GM12878 (cell line): ENCODE results near the gene RAD9A. TPM values are rescaled to one million over a fixed set of nuclear protein-coding genes. Genes with fewer than 3 reads are reported as not detected.

ENCODE experiments used
- CBX5 ChIP-seq: sonication (generic); IDR thresholded peaks from 2 replicates; pipeline ENCODE4 v1.6.1; 2016; ENCODE audit warnings: low read depth, moderate library complexity, mild to moderate bottlenecking, inconsistent platforms
- FOXM1 ChIP-seq: IDR thresholded peaks from 2 replicates; pipeline ENCODE4 v1.6.1; 2012; ENCODE audit warnings: low read depth, mild to moderate bottlenecking, inconsistent platforms, low read length, moderate library complexity
- PAX5 ChIP-seq: IDR thresholded peaks from 2 replicates; pipeline ENCODE4 v1.6.1; 2011; ENCODE audit warnings: low read depth, low read length, borderline replicate concordance
- PAX8 ChIP-seq: fragments of 450-650 bp; IDR thresholded peaks from 2 replicates; pipeline ENCODE4 v1.6.1; 2017; ENCODE audit warnings: mild to moderate bottlenecking, moderate library complexity
- POLR2AphosphoS5 ChIP-seq: IDR thresholded peaks from 2 replicates; pipeline ENCODE4 v1.6.1; 2011; ENCODE audit warnings: mild to moderate bottlenecking, low read length, inconsistent platforms
- SMAD5 ChIP-seq: IDR thresholded peaks from 2 replicates; pipeline ENCODE4 v1.6.1; 2016; ENCODE audit warnings: antibody characterized with exemption, low read depth
- YBX1 ChIP-seq: fragments of 450-650 bp; IDR thresholded peaks from 2 replicates; pipeline ENCODE4 v1.6.1; 2016; ENCODE audit warnings: antibody characterized with exemption
- ZNF274 ChIP-seq: IDR thresholded peaks from one replicate; pipeline ENCODE4 v1.8.0; 2011; ENCODE audit not compliant: insufficient read length, insufficient read depth
- polyA plus RNA-seq, 11 experiments: library from polyadenylated mRNA; depleted of rRNA in 4 of 11; unstranded in 6 of 11; stranded (reverse) in 5 of 11; fragments of >200 nt; fragmentation: Nextera tagmentation in 4 of 11; fragmentation: Illumina TruSeq in 1 of 11; extraction: Ambion mirVana in 4 of 11; extraction: Trizol in 1 of 11; gene quantifications; 1 replicate in 1 of 11; 2 replicates in 10 of 11; pipeline versions ENCODE4 v1.2.1 to v1.2.3, GENCODE V29; 2011 to 2016; ENCODE audit warnings: inconsistent platforms in 2 of 11, missing spikeins in 2 of 11, low read depth in 1 of 11
- total RNA-seq, 4 experiments: library from RNA; depleted of rRNA in 3 of 4; stranded (reverse); fragments of >200 nt in 3 of 4; fragmentation: Illumina TruSeq in 1 of 4; extraction: Trizol in 1 of 4; gene quantifications; 2 replicates each; pipeline versions ENCODE4 v1.2.1 to v1.2.3, GENCODE V29; 2013 to 2021
- TF ChIP-seq, protein P1 (sequence below): fragments of 450-650 bp; formaldehyde crosslinking; IDR thresholded peaks from 2 replicates; pipeline ENCODE4 v1.4.0; 2020; ENCODE audit warnings: mild to moderate bottlenecking, moderate library complexity
- TF ChIP-seq, protein P2 (sequence below): fragments of 450-650 bp; IDR thresholded peaks from 2 replicates; pipeline ENCODE4 v1.6.1; 2017; ENCODE audit warnings: borderline replicate concordance
- TF ChIP-seq, protein P3 (sequence below): fragments of 450-650 bp; IDR thresholded peaks from 2 replicates; pipeline ENCODE4 v1.6.1; 2017; ENCODE audit warnings: mild to moderate bottlenecking, moderate library complexity
- TF ChIP-seq, protein P4 (sequence below): fragments of 450-650 bp; conservative IDR thresholded peaks from 2 replicates; pipeline ENCODE4 v1.6.1; 2017; ENCODE audit warnings: mild to moderate bottlenecking, moderate library complexity
- TF ChIP-seq, protein P5 (sequence below): fragments of 450-650 bp; IDR thresholded peaks from 2 replicates; pipeline ENCODE4 v1.6.1; 2017; ENCODE audit warnings: mild to moderate bottlenecking, moderate library complexity

Gene RAD9A
- total and polyA plus RNA-seq, 10 of the 15 experiments (the other 5 are each of a cell fraction or from before 2014, with no cell fraction given) = 1.1 to 36.2 (median 19.8) TPM

DNA sequence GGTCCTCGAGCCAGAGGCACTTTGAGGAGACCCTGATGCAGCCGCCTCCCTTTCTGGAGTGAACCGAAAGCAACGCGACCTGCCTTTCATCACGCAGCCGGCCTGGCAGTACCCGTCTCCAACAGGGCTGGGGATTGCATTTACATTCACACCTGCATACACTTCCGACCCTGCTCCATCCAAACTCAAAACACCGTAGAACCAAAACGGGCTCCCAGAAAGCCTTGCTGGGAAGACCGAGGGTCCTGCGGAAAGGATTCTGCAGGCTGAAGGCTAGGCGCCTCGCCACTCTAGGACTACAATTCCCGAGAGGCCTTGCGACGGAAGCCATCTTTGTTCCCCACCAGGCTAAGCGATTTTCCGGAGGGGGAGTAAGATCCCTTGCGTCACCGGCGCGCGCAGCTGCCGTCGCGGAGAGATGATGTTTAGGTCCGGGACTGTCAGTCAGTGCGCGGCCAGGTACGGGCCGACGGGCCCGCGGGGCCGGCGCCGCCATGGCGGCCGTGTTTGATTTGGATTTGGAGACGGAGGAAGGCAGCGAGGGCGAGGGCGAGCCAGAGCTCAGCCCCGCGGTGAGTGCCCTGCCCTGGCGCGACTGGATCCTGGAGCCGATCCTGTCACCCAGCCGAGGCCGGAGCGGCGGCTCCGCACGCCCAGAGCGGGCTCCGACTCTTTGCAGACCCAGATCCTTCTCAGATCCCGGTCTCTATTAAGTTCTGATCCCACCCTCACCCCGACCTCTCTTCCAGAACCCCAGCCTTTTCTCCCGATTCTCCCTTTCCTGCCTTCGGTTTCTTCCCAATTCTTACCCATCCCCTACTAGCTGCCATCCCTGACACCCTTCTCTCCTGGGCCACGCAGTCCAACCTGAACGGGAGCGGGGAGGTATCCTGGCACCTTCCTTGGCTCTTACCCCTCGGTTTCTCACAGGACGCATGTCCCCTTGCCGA, 36.5 kb downstream of the RAD9A start, which contains the start of gene RPS6KB2 (continued):
- TF ChIP-seq, protein P1, sequence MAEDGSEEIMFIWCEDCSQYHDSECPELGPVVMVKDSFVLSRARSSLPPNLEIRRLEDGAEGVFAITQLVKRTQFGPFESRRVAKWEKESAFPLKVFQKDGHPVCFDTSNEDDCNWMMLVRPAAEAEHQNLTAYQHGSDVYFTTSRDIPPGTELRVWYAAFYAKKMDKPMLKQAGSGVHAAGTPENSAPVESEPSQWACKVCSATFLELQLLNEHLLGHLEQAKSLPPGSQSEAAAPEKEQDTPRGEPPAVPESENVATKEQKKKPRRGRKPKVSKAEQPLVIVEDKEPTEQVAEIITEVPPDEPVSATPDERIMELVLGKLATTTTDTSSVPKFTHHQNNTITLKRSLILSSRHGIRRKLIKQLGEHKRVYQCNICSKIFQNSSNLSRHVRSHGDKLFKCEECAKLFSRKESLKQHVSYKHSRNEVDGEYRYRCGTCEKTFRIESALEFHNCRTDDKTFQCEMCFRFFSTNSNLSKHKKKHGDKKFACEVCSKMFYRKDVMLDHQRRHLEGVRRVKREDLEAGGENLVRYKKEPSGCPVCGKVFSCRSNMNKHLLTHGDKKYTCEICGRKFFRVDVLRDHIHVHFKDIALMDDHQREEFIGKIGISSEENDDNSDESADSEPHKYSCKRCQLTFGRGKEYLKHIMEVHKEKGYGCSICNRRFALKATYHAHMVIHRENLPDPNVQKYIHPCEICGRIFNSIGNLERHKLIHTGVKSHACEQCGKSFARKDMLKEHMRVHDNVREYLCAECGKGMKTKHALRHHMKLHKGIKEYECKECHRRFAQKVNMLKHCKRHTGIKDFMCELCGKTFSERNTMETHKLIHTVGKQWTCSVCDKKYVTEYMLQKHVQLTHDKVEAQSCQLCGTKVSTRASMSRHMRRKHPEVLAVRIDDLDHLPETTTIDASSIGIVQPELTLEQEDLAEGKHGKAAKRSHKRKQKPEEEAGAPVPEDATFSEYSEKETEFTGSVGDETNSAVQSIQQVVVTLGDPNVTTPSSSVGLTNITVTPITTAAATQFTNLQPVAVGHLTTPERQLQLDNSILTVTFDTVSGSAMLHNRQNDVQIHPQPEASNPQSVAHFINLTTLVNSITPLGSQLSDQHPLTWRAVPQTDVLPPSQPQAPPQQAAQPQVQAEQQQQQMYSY (CRISPR knock-in tag) = no peak
- TF ChIP-seq, protein P2, sequence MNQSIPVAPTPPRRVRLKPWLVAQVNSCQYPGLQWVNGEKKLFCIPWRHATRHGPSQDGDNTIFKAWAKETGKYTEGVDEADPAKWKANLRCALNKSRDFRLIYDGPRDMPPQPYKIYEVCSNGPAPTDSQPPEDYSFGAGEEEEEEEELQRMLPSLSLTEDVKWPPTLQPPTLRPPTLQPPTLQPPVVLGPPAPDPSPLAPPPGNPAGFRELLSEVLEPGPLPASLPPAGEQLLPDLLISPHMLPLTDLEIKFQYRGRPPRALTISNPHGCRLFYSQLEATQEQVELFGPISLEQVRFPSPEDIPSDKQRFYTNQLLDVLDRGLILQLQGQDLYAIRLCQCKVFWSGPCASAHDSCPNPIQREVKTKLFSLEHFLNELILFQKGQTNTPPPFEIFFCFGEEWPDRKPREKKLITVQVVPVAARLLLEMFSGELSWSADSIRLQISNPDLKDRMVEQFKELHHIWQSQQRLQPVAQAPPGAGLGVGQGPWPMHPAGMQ = no peak
- TF ChIP-seq SMAD5 (peak; percentile 59; the same call in 1 of the 2 replicates), PAX5 (no peak), FOXM1 (no peak), CBX5 (no peak), PAX8 (no peak), YBX1 (no peak), POLR2AphosphoS5 (peak; percentile 76; the same call in 1 of the 2 replicates), ZNF274 (no peak)
- TF ChIP-seq, protein P3, sequence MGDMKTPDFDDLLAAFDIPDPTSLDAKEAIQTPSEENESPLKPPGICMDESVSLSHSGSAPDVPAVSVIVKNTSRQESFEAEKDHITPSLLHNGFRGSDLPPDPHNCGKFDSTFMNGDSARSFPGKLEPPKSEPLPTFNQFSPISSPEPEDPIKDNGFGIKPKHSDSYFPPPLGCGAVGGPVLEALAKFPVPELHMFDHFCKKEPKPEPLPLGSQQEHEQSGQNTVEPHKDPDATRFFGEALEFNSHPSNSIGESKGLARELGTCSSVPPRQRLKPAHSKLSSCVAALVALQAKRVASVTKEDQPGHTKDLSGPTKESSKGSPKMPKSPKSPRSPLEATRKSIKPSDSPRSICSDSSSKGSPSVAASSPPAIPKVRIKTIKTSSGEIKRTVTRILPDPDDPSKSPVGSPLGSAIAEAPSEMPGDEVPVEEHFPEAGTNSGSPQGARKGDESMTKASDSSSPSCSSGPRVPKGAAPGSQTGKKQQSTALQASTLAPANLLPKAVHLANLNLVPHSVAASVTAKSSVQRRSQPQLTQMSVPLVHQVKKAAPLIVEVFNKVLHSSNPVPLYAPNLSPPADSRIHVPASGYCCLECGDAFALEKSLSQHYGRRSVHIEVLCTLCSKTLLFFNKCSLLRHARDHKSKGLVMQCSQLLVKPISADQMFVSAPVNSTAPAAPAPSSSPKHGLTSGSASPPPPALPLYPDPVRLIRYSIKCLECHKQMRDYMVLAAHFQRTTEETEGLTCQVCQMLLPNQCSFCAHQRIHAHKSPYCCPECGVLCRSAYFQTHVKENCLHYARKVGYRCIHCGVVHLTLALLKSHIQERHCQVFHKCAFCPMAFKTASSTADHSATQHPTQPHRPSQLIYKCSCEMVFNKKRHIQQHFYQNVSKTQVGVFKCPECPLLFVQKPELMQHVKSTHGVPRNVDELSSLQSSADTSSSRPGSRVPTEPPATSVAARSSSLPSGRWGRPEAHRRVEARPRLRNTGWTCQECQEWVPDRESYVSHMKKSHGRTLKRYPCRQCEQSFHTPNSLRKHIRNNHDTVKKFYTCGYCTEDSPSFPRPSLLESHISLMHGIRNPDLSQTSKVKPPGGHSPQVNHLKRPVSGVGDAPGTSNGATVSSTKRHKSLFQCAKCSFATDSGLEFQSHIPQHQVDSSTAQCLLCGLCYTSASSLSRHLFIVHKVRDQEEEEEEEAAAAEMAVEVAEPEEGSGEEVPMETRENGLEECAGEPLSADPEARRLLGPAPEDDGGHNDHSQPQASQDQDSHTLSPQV = no peak
- TF ChIP-seq, protein P4, sequence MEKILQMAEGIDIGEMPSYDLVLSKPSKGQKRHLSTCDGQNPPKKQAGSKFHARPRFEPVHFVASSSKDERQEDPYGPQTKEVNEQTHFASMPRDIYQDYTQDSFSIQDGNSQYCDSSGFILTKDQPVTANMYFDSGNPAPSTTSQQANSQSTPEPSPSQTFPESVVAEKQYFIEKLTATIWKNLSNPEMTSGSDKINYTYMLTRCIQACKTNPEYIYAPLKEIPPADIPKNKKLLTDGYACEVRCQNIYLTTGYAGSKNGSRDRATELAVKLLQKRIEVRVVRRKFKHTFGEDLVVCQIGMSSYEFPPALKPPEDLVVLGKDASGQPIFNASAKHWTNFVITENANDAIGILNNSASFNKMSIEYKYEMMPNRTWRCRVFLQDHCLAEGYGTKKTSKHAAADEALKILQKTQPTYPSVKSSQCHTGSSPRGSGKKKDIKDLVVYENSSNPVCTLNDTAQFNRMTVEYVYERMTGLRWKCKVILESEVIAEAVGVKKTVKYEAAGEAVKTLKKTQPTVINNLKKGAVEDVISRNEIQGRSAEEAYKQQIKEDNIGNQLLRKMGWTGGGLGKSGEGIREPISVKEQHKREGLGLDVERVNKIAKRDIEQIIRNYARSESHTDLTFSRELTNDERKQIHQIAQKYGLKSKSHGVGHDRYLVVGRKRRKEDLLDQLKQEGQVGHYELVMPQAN = peak; percentile 84
- TF ChIP-seq, protein P5, sequence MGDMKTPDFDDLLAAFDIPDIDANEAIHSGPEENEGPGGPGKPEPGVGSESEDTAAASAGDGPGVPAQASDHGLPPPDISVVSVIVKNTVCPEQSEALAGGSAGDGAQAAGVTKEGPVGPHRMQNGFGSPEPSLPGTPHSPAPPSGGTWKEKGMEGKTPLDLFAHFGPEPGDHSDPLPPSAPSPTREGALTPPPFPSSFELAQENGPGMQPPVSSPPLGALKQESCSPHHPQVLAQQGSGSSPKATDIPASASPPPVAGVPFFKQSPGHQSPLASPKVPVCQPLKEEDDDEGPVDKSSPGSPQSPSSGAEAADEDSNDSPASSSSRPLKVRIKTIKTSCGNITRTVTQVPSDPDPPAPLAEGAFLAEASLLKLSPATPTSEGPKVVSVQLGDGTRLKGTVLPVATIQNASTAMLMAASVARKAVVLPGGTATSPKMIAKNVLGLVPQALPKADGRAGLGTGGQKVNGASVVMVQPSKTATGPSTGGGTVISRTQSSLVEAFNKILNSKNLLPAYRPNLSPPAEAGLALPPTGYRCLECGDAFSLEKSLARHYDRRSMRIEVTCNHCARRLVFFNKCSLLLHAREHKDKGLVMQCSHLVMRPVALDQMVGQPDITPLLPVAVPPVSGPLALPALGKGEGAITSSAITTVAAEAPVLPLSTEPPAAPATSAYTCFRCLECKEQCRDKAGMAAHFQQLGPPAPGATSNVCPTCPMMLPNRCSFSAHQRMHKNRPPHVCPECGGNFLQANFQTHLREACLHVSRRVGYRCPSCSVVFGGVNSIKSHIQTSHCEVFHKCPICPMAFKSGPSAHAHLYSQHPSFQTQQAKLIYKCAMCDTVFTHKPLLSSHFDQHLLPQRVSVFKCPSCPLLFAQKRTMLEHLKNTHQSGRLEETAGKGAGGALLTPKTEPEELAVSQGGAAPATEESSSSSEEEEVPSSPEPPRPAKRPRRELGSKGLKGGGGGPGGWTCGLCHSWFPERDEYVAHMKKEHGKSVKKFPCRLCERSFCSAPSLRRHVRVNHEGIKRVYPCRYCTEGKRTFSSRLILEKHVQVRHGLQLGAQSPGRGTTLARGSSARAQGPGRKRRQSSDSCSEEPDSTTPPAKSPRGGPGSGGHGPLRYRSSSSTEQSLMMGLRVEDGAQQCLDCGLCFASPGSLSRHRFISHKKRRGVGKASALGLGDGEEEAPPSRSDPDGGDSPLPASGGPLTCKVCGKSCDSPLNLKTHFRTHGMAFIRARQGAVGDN = no peak
